Choroid plexus epithelial cell (primary cell): Measurements from ENCODE around the gene TEX47.

Experiments used
- DNase-seq: peaks from one replicate; pipeline ENCODE4 v3.0.0-alpha.2; 2010; ENCODE audit warnings: low read depth
- H3K4me3 ChIP-seq: 2 replicates; pipeline ENCODE4 v1.5.1; 2011; ENCODE audit warnings: low read depth, mild to moderate bottlenecking, control low read depth, low read length, moderate library complexity
- CTCF ChIP-seq: conservative IDR thresholded peaks from 2 replicates; pipeline ENCODE4 v1.5.1; 2011; ENCODE audit warnings: low read depth, mild to moderate bottlenecking, control low read depth, inconsistent platforms, low read length, moderate library complexity

The TEX47 gene

GRCh38 chr7:88756802-88757201, 38.7 kb downstream of the TEX47 start:
- TF ChIP-seq CTCF: no peak
- no peak overlapping the region for H3K4me3 ChIP-seq
- no peak for DNase-seq

GRCh38 chr7:88746126-88746525, 49.4 kb downstream of the TEX47 start:
- H3K4me3 ChIP-seq: no peak overlapping the region
- no peak for DNase-seq
- no peak for TF ChIP-seq CTCF
